ENCODE measurements around the gene SCAF4. TPM values are rescaled to one million over a fixed set of nuclear protein-coding genes. Genes with fewer than 3 reads are reported as not detected.
"Not testable (repeated sequence)": the region's sequence is repeated elsewhere in the genome, so short reads cannot be mapped to it uniquely, and the experiment has no call there.

Gene SCAF4
- total RNA-seq, 1 donor from 2014 or later: 5.5 TPM

DNA sequence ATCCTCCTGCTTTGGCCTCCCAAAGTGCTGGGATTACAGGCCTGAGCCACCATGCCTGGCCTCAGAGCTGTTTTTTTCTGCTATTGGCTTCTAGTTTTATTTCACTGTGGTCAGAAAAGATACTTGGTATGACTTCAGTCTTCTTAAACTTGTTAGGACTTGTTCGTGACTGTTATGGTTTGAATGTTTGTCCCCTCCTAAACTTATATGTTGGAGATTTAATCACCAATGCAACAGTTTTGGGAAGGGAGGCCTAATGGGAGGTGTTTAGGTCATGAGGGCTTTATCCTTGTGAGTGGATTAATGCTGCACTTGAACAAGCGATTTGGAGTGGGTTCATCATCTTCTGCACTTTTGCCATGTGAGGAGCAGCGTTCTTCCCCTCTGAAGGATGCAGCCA, 96.9 kb downstream of the SCAF4 start:
- DNase-seq: no peak

DNA sequence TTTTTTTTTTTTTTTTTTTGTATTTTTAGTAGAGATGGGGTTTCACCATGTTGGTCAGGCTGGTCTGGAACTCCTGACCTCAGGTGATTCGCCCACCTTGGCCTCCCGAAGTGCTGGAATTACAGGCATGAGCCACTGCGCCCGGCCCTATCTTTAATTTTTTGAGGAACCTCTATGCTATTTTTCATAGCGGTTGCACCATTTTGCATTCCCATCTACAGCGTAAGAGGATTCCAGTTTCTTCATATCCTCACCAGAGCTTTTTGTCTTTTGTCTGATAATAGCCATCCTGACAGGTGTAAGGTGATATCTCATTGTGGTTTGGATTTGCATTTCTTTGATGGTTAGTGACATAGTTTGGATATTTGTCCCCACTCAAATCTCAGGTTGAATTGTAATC, 100.0 kb downstream of the SCAF4 start:
- not testable (repeated sequence) for DNase-seq

DNA sequence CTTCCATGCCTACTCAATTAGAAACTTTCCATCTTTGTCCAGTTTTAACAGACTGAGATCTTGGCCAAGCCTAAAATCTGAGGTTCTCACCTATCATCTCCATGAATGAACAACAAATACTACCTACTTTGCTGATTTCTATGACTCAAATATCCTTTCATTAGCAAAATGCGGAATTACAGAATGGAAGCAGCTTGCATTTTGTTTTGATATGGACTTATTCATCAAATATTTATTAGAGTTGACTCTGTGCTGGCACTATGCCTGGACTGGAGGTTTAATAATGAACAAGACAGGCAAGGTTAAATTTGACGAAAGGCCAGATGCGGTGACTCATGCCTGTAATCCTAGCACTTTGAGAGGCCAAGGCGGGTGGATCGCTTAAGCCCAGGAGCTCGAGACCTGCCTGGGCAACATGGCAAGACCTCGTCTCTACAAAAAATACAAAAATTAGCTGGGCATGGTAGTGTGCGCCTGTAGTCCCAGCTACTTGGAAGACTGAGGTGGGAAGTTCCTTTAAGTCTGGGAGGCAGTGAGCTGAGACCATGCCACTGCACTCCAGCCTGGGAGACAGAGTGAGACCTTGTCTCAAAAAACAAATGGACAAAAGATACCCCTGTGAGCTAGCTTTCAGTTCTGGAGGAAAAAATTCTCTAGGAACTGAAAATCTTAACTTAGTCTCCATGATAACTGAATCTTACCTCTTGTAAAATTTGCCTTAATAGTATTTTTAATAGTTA, 101.8 kb downstream of the SCAF4 start:
- no peak for DNase-seq

DNA sequence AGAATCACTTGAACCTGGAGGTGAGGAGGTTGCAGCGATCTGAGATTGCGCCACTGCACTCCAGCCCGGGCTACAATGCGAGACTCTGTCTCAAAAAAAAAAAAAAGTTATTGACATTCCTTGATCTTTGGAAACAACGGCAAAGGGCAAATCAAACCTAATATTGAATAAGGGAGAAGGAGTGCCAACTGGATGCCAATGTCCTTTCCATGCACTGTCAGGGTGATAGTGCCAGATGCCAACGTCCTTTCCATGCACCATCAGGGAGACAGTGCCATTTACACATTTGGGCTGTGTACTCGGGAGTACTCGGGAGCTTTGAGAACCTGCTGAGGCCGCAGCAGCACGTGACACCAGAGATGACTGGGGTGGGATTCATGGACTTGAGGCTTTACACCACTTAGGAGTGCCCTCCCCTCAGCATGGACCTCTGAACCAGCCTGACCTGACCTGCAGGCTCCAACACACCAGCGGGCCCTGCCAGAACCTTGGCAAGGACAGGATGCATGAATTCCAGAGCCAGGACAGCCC, 106.9 kb downstream of the SCAF4 start:
- DNase-seq: no peak

DNA sequence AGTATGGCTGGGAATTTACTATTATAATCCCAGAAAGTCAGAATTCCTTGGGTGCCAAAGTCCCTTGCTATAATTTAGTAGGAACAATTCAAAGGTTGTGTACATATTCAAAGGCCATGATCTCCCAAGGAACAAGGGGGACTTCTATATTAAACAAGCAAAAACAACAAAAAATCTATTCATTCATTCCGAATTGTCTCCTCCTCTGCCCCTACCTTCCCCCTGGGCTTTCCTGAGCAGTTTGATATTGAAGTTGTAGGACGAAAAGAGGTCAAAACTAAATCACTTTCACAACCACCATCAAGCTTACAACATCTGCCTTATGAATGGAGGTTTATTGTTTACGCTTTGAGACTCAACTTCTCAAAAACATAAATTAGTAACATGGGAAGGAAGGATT, 107.7 kb downstream of the SCAF4 start:
- DNase-seq: no peak

DNA sequence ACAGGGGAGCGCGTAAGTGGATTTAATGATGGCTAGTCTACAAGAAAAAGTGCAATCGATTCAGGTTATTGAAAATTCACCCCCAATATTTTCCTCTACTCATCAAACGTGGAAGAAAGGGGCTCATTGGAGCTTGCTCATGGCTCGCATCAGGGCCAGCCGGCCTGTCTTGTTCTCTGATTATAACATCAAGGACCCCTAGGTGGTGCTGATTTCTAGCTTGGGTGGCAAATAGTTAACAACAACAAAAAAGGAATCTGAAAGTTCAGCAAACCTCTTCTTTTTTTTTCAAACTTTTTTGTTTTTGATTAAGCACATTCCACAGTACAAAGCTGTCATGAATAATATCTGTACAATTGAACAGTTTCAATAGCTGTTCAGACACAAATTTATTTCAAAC, 108.3 kb downstream of the SCAF4 start:
- DNase-seq: no peak

DNA sequence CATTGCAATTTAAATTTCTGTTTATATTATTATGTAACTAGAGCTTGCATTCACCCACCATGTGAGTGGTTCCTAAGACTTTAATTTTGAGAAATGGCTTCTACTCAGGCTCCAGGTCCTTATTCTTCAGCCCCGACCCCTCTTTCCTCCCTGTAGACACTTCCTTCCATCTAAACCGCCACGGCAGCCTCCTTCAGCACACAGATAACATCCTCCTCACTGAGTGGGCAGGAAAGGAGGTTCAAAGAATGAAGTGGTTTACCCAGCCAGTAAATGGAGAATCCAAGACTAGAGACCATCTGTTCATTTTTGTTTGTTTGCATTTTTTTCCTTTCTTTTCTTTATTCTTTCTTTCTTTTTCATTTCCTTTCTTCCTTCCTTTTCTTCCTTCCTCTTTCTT, 109.5 kb downstream of the SCAF4 start:
- DNase-seq: no peak

Small RNAs within 50 kb of the gene (small RNA-seq; reads per million reads assigned to genes)
- gene RF01241: not detected

Other genes starting within 250 kb of the SCAF4 start
- gene SOD1, start 72.4 kb downstream of the SCAF4 start, total RNA-seq: 78.0 TPM
- 9.4 TPM for gene HUNK, start 140.9 kb upstream of the SCAF4 start, total RNA-seq

All from occipital lobe (tissue), 3 donors.